ENCODE results near the gene TRMT1.

Gene TRMT1

DNA sequence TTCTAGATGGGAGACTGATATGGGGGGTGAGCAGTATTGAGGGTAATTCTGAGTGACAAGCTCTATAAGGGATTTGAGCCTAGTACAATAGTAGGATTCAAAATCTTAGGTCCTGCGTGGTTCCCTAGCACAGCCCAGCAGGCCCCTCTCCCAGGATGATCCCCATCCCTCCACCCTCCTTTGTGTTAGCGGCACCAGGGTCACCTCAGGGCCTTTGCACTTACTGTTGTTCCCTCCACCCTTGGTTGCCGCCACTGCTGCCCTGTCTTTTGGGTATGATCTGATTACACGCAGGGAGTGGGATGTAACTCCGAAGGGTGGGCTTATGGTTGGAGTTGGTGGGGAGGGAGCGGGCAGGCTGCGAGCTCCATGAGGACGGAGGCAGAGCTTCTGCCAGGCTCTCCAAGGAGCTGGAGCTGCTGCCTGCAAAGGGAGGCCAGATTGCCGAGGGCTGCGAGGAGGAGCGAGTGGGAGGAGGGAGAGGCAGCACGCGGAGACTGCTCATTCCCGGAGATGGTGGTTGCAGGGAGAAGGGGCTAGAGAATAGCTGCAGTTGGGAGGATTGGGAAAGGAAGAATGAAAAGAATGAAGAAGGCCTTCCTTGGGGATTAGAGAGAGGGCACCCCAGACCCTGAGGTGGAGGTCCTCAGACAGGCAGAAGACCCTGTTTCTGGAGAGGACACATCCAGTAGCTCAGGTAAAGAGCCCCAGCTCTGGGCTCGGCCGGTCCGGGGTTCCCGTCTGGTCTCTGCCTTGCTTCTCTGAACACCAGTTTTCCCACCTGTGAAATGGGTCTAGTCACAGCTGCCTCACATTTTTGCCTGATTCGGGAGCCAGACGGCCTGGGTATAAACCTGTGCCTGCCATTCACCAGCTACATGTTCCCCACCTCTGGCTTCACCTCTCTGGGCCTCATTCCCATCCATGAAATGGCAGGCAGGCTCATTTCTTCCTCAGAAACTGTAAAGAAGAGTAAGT lies 6.7 kb upstream of the TRMT1 start:
- no peak for DNase-seq (ENCODE audit: low read depth)

DNA sequence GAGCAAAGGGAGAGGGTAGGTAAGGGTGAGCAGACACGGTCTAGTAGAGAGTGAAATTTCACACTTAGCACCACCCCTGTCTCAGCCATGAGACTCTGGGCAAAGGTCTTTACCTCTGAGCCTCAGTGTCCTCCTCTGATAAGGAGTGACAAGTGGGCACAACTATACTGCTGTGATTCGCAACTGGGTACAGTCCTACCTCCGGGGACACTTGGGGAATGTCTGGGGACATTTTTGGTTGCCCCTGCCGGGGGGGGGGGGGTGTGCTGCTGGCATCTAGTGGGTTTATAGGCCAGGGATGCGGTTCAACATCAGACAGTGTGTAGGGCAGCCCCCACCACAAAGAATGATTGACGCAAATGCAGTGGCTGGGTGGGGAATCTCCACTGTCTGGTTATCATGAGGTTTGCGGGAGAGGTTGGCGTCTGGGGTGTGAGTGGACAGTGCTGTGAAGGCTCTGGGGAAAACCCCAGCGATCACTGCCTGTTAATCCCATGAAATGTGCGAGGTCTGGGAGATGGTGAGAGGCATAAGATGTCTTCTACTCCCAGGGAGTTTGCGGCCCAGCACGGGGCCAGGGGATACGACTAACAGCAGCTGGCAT lies 5.8 kb upstream of the TRMT1 start:
- DNase-seq (ENCODE audit: low read depth) = no peak

GRCh38 chr19:13121551-13122274 lies 5.2 kb upstream of the TRMT1 start:
- DNase-seq (ENCODE audit: low read depth) = no peak

DNA sequence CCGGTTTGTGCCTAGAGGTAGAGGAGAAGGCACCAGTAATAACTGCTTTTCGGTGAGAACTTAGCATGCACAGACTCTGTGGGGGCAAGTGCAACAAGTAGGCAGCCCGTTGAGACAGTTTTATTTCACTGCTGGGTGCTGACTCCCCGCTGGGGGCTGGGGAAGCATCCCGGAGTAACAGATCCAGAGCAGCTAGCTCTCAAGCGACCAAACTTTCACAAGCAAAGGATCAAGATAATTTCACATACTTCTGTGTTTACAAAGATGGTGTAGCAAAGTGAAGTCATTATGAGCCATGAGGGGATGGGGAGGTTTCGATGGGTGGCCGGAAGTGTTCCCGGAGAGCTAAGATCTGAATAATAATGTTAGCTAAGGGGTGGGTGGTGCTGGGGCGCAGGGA lies 4.3 kb upstream of the TRMT1 start:
- no peak for DNase-seq (ENCODE audit: low read depth)

DNA sequence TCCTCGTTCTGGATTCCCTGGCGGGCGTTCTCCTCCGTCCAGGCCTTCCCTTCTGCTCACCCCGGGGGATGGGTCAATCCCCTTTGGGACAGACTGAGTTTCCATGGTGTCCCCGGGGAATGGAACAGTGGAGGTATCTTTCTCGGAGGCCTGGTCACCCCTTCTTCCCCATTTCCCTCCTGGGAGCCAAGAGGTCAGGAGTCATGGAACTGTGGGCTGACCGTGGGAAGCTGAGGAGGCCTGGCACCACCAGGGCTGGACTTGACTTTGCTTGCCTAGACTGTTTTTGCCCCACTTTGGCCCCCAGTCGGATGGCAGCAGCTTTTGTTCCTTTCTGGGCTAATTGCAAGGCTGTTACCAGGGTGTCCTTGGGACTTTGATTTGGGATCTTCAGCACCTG lies 3.5 kb upstream of the TRMT1 start:
- DNase-seq (ENCODE audit: low read depth) = no peak

- no peak for DNase-seq (ENCODE audit: low read depth)
Observed at GRCh38 chr19:13119627-13120026, 3.1 kb upstream of the TRMT1 start.

DNA sequence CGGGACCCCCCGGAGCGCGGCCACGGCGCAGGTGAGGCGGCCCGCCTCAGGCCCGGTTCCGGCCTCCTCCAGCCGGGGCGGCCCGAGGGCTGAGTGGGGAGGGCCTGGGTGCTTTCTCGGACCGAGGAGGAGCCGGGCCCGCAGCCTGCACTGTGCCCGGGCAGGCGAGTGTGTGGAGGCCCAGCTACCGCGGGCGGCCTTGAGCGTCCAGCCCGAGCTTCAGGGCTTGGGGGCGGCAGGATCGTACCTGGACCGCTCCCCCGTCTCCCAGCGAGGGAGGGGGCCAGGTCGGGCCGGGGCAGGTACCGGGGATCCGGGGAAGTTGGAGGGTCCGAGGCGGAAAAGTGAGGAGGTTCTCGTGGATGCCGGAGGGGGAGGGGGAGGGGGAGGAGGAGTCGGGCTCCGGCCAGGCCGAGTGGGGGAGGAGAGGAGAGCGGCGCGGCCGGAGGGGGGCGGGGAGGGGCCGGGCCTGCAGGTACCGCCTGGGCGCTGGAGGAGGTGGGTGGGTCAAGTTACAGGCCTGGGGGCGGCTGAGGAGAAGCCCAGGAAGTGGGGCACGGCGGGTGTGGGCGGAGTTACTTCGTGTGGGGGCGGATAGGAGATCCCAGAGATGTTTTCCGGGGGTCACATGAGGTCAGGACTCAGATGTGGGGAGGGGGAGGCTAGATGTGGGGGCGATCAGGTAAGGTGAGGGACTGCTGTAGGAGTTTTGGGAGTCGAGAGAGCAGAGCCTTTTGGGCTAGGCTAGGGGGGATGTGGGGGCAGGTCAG lies 2.1 kb upstream of the TRMT1 start:
- DNase-seq (ENCODE audit: low read depth) = no peak

DNA sequence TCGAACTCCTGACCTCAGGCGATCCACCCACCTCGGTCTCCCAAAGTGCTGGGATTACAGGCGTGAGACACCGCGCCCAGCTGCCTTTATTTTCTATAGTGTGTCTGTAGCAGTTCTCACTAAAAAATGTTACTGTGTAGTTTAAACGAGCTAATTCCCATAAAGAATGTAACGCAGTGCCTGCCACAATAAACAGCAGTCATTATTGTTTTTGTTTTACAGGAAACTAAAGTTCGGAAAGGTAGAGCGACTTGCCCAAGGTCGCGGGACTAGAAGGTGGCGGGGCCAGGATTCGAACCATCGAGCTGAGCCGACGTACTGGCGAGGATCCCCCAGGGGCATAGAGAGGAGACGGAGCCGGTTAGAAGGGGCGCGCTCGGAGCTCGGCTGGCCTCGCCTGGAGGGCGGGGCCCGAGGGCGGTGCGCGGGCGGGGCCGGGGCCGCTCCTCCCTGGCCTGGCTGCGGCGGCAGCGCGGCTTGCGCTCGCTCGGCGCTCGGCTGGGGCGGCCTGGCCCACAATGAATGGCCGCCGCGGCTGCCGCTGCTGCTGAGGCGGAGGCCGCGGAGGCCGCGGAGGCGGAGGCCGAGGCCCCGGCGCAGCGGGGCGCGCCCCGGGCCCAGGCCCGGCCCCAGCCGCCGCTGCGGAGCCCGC lies 1.4 kb upstream of the TRMT1 start, which contains the start of gene NACC1:
Gene NACC1 (plus strand): TSS at position 493 of the 652 bp plus-strand sequence. CDS start 16,944 bp downstream, outside the sequence.
- DNase-seq (ENCODE audit: low read depth) = no peak

- DNase-seq (ENCODE audit: low read depth) = no peak
Observed at GRCh38 chr19:13117176-13117771, 734 bp upstream of the TRMT1 start.

DNA sequence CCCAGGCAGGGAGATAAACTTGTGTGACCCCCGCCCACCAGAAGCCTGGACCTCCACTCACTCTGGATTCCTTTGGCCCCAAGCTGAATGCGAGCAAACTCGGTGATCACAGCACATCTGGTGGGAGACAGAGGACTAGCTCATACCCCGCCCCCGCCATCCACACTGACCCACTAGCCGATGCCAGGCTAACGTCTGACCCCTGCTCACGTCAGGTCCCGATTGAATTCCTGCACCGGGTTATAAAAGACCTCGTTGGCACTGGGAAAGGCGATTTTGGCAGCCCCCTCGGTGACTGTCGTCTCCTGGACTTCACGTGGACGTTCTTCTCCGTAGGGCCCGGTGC lies 631 bp downstream of the TRMT1 start:
- DNase-seq (ENCODE audit: low read depth) = no peak

DNA sequence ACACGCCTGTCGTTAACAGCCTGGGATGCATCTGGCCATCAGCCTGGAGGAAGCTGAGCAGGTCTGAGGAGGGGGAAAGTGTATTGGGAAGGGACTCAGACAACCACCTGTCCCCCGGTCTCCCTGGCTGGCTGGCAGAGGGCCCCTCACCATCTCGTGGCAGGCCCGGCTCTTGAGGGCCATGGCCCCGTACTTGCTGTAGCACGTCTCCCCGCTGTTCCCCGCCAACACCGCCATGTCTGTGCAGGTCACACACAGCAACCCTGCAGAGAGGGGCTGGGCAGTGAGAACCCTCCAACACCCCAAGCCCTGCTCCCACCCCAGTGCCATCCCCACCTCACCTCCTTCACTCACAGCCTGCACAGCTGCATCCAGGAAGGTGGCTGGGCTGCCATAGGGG lies 4.0 kb downstream of the TRMT1 start:
- no peak for DNase-seq (ENCODE audit: low read depth)

- no peak for DNase-seq (ENCODE audit: low read depth)
Observed at GRCh38 chr19:13110099-13110610, 6.4 kb downstream of the TRMT1 start.

DNA sequence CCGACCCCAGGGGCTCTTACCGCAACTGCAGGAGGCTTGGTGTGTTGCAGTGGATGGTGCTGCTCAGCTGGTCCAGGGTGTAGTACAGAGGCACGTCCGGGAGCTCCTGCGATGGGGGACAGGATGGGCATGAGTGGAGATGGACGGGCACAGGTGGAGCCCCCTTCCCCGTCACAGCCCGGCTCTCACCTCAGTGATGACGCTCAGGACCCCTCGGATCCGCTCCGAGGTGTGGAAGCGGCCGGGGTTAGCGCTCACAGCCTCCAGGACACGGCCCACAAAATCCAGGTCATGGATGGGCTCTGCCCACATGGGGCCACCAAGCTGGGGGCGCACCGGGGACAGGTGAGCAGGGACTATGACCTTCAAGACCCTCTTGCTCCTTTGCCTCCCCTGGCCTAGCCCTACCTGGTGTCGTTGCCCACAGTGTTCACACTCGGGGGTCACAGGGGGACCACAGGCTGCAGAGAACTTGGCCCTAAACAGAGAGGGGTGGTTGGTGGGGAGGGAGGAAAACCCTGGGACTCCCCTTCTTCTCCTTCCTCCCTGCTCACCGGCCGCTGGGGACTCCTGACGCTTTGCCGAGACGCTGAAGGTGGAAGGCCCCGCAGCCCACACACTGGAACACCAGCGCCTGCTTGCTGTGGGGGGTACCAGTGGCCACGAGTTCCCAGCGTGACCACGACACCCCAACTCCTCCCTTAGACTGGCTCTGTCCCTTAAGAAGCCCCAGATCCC lies 7.0 kb downstream of the TRMT1 start:
- DNase-seq (ENCODE audit: low read depth) = no peak

DNA sequence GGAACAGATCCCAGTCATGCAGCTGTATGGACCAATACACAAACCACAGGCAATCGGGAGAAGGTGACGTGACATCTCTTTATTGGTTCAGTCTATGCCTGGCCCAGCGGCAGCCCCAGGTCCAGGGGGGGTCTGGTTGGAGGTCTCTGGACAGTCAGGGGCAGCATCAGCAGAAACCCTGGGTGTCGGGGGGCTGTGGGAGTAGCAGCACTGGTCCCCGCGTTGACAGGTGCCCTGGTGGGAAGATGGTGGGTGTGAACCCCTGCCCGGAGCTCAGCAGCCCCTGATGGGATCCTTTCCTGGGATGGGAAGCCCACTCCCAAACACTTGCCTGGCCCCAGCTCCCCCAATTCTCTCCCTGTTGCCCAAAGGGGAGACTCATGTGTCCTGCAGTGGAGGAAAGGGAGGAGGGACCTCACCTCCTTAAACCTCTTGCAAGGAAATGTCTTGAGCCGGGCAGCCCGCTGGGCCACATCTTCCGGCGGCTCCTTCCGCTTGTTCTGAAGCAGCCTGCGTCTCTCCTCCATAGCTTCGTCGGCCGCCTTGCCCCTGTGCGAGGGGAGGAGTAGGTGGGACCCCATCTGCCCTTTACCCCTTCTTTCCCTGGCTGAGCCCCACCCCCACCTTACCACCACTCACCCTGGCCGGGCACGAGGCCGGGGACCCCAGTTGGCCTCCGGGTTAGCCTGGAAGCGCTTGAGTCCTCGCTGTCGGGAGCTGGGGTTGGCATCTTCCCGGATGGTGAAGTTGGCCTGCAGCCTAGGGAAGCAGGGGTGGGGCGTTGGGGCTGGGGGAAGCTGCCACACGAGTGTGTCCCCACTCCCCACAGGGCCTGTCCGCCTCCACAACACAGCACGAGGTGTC lies 11.5 kb downstream of the TRMT1 start:
- DNase-seq (ENCODE audit: low read depth) = no peak

DNA sequence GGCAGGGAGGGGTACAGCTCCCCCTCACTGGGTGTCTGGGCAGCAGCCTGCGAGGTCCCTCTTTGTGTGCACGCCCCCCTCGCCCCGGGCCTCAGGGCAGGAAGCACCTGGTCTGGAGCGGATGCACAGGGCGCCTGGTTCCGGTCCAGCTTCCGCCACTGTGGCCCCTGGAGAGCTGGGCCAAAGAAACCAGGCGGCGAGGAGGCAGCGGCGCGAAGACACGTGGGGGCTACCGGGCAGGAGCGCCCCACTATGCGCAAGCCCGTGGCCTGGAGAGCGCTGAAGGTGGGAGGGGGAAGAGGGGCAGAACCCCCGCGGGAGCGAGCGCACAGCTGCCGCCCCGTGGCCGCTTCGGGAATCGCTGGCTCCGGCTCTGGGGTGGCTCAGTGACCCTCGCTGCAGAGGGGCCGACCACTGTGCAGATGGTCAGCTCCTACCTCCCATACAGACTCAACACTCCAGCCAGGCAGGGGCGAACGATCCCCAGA lies 12.1 kb downstream of the TRMT1 start:
- no peak for DNase-seq (ENCODE audit: low read depth)

- no peak for DNase-seq (ENCODE audit: low read depth)
Observed at GRCh38 chr19:13103581-13104359, 12.8 kb downstream of the TRMT1 start.

DNA sequence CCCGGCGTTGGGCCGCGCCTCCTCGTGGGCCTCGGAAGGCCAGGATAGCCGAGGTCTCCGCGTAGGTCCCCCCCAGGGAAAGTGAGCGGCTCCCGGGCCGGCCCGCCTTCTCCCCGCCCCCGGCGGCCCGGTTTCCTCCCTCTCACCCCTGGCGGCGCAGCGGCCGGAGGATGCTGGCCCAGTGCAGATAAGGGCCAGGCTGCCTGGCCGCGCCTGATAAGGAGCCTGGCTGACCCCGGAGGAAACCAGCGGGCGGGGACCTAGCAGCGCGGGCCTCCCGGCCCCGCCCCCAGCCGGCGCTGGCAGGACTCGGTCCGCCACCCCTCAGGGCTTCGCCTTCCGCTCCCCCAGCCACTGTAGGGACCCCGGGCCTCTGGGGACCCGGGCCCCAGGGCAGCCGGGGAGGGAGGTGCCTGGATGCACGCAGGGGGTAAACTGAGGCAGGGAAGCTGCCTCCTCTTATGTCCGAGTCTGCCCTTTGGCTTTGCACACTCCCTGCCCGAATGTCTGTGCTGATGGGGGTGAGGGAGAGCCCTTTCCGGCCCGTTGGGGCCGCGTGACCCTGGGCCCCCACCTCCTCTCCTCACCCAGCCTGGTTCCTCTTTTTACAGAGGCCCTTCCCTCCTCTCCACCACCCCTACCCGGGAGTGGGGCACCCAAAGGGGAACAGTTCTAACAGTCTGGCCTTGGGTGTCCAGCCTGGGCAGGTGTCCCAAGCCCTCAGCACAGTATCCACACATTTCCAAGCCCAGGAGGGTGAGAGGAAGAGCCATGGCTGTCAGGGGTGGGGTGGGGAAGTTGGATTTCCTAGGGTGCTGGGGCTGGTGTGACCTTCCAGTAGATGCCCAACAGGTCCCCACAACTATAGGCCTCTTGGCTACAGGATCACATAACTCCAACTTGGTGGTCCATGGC lies 13.6 kb downstream of the TRMT1 start, which contains the start of gene LYL1:
Gene LYL1 (minus strand): TSS at position 193 of the 915 bp plus-strand sequence. CDS start 1,687 bp downstream, outside the sequence.
- DNase-seq (ENCODE audit: low read depth) = no peak
